Loucy (cell line): ENCODE results near the gene GADL1.

Source experiments
- EZH2phosphoT487 ChIP-seq: fragments of 200-600 bp; IDR thresholded peaks from 2 replicates; pipeline ENCODE4 v1.6.1; 2018; ENCODE audit warnings: antibody characterized with exemption, mild to moderate bottlenecking, moderate library complexity, borderline replicate concordance
- TF ChIP-seq, protein P1 (sequence below): fragments of 200-600 bp; sonication (generic); conservative IDR thresholded peaks from 2 replicates; pipeline ENCODE4 v1.5.1; 2014; ENCODE audit warnings: mild to moderate bottlenecking, antibody characterized with exemption, low read length

DNA sequence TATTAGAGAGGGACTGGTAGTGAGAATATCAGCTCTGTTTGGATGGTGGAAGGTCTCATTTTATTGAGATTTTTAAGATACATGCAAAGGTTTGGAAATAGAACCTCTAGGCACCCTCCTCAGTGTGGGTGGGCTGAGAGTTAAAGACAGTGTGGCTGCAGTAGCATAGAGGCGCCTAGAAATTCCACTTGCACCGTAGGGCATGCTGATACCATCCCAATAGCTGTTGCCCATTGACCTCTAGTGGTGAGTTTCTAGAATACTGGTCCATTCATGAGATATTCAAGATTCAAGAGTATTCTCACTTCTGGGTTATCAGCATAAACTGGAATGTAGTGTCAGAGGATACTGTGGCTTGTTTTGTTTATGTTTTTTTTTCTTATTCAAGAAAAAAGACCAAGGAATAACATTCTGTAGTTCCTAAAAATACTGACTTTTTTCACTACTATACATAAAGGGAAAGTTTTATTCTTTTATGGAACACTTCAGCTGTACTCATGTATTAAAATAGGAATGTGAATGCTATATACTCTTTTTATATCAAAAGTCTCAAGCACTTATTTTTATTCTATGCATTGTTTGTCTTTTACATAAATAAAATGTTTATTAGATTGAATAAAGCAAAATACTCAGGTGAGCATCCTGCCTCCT lies 200.9 kb downstream of the GADL1 start:
- TF ChIP-seq, protein P1, sequence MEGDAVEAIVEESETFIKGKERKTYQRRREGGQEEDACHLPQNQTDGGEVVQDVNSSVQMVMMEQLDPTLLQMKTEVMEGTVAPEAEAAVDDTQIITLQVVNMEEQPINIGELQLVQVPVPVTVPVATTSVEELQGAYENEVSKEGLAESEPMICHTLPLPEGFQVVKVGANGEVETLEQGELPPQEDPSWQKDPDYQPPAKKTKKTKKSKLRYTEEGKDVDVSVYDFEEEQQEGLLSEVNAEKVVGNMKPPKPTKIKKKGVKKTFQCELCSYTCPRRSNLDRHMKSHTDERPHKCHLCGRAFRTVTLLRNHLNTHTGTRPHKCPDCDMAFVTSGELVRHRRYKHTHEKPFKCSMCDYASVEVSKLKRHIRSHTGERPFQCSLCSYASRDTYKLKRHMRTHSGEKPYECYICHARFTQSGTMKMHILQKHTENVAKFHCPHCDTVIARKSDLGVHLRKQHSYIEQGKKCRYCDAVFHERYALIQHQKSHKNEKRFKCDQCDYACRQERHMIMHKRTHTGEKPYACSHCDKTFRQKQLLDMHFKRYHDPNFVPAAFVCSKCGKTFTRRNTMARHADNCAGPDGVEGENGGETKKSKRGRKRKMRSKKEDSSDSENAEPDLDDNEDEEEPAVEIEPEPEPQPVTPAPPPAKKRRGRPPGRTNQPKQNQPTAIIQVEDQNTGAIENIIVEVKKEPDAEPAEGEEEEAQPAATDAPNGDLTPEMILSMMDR: peak; percentile 95
- no peak for TF ChIP-seq EZH2phosphoT487
